SK-N-SH (cell line): Measurements from ENCODE around the gene MAMDC2. TPM values are rescaled to one million over a fixed set of nuclear protein-coding genes. Genes with fewer than 3 reads are reported as not detected.

Experiments used
- CTCF ChIA-PET: fragments of 300-600, 350-600 bp; formaldehyde crosslinking; extraction: SDS; loops from one replicate; lab custom pipeline; 2021; lab: Yijun Ruan, JAX
- POLR2A ChIA-PET: fragments of 350-600 bp; sonication (Branson Sonifier 250); formaldehyde crosslinking; extraction: SDS; loops from one replicate; lab custom pipeline; 2020; ENCODE audit warnings: antibody characterized with exemption, inconsistent platforms; lab: Yijun Ruan, JAX
- DNase-seq: peaks from one replicate; pipeline ENCODE4 v3.0.0; 2012
- H2AFZ ChIP-seq: fragments of 200-600 bp; sonication (generic); 2 replicates; pipeline ENCODE4 v1.8.1; 2016; ENCODE audit warnings: antibody characterized with exemption, mild to moderate bottlenecking, low read depth
- H3F3A ChIP-seq: fragments of 200-600 bp; sonication (generic); replicated peaks from 2 replicates; pipeline ENCODE3; 2016; ENCODE audit warnings: antibody characterized with exemption, mild to moderate bottlenecking; ENCODE audit not compliant: insufficient read depth
- H3K27ac ChIP-seq, 2 experiments: fragments of 200-500 bp in 1 of 2; fragments of 200-600 bp in 1 of 2; sonication (Bioruptor generic) in 1 of 2; sonication (generic), shearing (Covaris generic) in 1 of 2; 2 replicates each; pipeline versions ENCODE4 v1.5.1 to v1.6.1; 2014 to 2016; ENCODE audit warnings: low read depth in 2 of 2, inconsistent platforms in 1 of 2, low read length in 1 of 2, mild to moderate bottlenecking in 1 of 2, mixed read lengths in 1 of 2
- H3K27me3 ChIP-seq: fragments of 200-600 bp; sonication (generic), shearing (Covaris generic); 2 replicates; pipeline ENCODE4 v1.6.1; 2016; ENCODE audit warnings: mixed run types; ENCODE audit not compliant: insufficient read depth
- H3K36me3 ChIP-seq, 2 experiments: fragments of 200-500 bp in 1 of 2; fragments of 200-600 bp in 1 of 2; sonication (Bioruptor generic) in 1 of 2; sonication (generic) in 1 of 2; replicated peaks in 1 of 2; 2 replicates each; pipeline versions ENCODE3 to v1.5.1; 2014 to 2016; ENCODE audit warnings: low read length in 1 of 2, mild to moderate bottlenecking in 1 of 2; ENCODE audit not compliant: insufficient read depth in 2 of 2, control insufficient read depth in 1 of 2
- H3K4me1 ChIP-seq, 2 experiments: fragments of 200-500 bp in 1 of 2; fragments of 200-600 bp in 1 of 2; sonication (Bioruptor generic) in 1 of 2; sonication (generic), shearing (Covaris generic) in 1 of 2; 2 replicates each; pipeline versions ENCODE4 v1.5.1 to v1.6.1; 2014 to 2016; ENCODE audit warnings: low read depth in 1 of 2, low read length in 1 of 2, mixed run types in 1 of 2; ENCODE audit not compliant: insufficient read depth in 2 of 2, control insufficient read depth in 1 of 2
- H3K4me2 ChIP-seq: fragments of 200-600 bp; sonication (generic), shearing (Covaris generic); 2 replicates; pipeline ENCODE4 v1.6.1; 2017; ENCODE audit warnings: mixed run types
- H3K4me3 ChIP-seq, 2 experiments: fragments of 200-500 bp in 1 of 2; fragments of 200-600 bp in 1 of 2; sonication (Bioruptor generic) in 1 of 2; sonication (generic), shearing (Covaris generic) in 1 of 2; 2 replicates each; pipeline versions ENCODE4 v1.5.1 to v1.8.1; 2014 to 2016; ENCODE audit warnings: low read depth in 2 of 2, inconsistent platforms in 1 of 2, low read length in 1 of 2, mild to moderate bottlenecking in 1 of 2, mixed read lengths in 1 of 2, moderate library complexity in 1 of 2
- H3K79me2 ChIP-seq: fragments of 200-600 bp; sonication (generic); 2 replicates; pipeline ENCODE4 v1.8.1; 2017; ENCODE audit warnings: mild to moderate bottlenecking; ENCODE audit not compliant: insufficient read depth
- H3K9ac ChIP-seq: fragments of 200-600 bp; sonication (generic); 2 replicates; pipeline ENCODE4 v1.6.1; 2017; ENCODE audit warnings: mixed run types
- H3K9me2 ChIP-seq: fragments of 200-600 bp; sonication (generic); 2 replicates; pipeline ENCODE4 v1.6.1; 2017; ENCODE audit warnings: mixed run types
- H3K9me3 ChIP-seq: fragments of 200-600 bp; sonication (generic); 2 replicates; pipeline ENCODE4 v1.6.1; 2017; ENCODE audit warnings: mixed run types, mild to moderate bottlenecking, moderate library complexity
- H4K20me1 ChIP-seq: fragments of 200-600 bp; sonication (generic); 2 replicates; pipeline ENCODE4 v1.6.1; 2017; ENCODE audit warnings: mild to moderate bottlenecking, mixed run types; ENCODE audit not compliant: insufficient read depth
- CHD2 ChIP-seq: fragments of 150-350 bp; IDR thresholded peaks from 2 replicates; pipeline ENCODE4 v1.6.1; 2018; ENCODE audit warnings: low read length; ENCODE audit not compliant: partially characterized antibody
- ELF1 ChIP-seq: IDR thresholded peaks from 2 replicates; pipeline ENCODE4 v1.4.0; 2012
- EP300 ChIP-seq, 2 experiments: IDR thresholded peaks; 2 replicates each; pipeline versions ENCODE4 v1.4.0 to v1.6.1; 2012; ENCODE audit warnings: borderline replicate concordance in 1 of 2, low read depth in 1 of 2, low read length in 1 of 2
- FOSL2 ChIP-seq: IDR thresholded peaks from 2 replicates; pipeline ENCODE4 v1.4.0; 2012; ENCODE audit warnings: low read depth, mild to moderate bottlenecking, moderate library complexity, borderline replicate concordance
- FOXM1 ChIP-seq: IDR thresholded peaks from 2 replicates; pipeline ENCODE4 v1.4.0; 2012; ENCODE audit warnings: low read depth, mild to moderate bottlenecking
- JUND ChIP-seq: IDR thresholded peaks from 2 replicates; pipeline ENCODE4 v1.4.0; 2012
- MEF2A ChIP-seq: IDR thresholded peaks from 2 replicates; pipeline ENCODE4 v1.4.0; 2012; ENCODE audit warnings: low read depth, borderline replicate concordance
- NFIC ChIP-seq: IDR thresholded peaks from 2 replicates; pipeline ENCODE4 v1.4.0; 2012; ENCODE audit warnings: borderline replicate concordance
- RAD21 ChIP-seq: IDR thresholded peaks from 2 replicates; pipeline ENCODE4 v1.6.1; 2012; ENCODE audit warnings: mild to moderate bottlenecking, low read length
- RFX5 ChIP-seq: IDR thresholded peaks from 2 replicates; pipeline ENCODE4 v1.6.1; 2012; ENCODE audit warnings: mild to moderate bottlenecking, improper control_type of control experiment, low read length
- RXRA ChIP-seq: IDR thresholded peaks from 2 replicates; pipeline ENCODE4 v1.4.0; 2012; ENCODE audit warnings: low read depth, mild to moderate bottlenecking, borderline replicate concordance
- SIN3A ChIP-seq: IDR thresholded peaks from 2 replicates; pipeline ENCODE4 v1.6.1; 2012; ENCODE audit warnings: low read depth, mild to moderate bottlenecking, low read length, moderate library complexity, borderline replicate concordance
- SMC3 ChIP-seq: IDR thresholded peaks from 2 replicates; pipeline ENCODE4 v1.6.1; 2012; ENCODE audit warnings: low read depth, low read length, improper control_type of control experiment
- WGBS: methylation state at CpG from one replicate; pipeline ENCODE4 v1.1.6; 2017; ENCODE audit warnings: low lambda C conversion rate; 5-methylcytosine and 5-hydroxymethylcytosine counted together
- polyA plus RNA-seq, 3 experiments: library from polyadenylated mRNA; depleted of rRNA; stranded (reverse); fragments of >200 nt; gene quantifications; 2 replicates each; pipeline ENCODE4 v1.2.3, GENCODE V29; 2012
- TF ChIP-seq, protein P1 (sequence below): IDR thresholded peaks from 2 replicates; pipeline ENCODE4 v1.4.0; 2012; ENCODE audit warnings: low read depth
- TF ChIP-seq, protein P2 (sequence below): fragments of 200-600 bp; sonication (generic); IDR thresholded peaks from 2 replicates; pipeline ENCODE4 v1.6.1; 2017; ENCODE audit warnings: antibody characterized with exemption, mild to moderate bottlenecking, moderate library complexity
- TF ChIP-seq, protein P3 (sequence below): IDR thresholded peaks from 2 replicates; pipeline ENCODE4; 2012
- TF ChIP-seq, protein P4 (sequence below): IDR thresholded peaks from 2 replicates; pipeline ENCODE4 v1.4.0; 2012; ENCODE audit warnings: low read depth, borderline replicate concordance
- TF ChIP-seq, protein P5 (sequence below): fragments of 150-350 bp; IDR thresholded peaks from 2 replicates; pipeline ENCODE4 v1.6.1; 2016; ENCODE audit warnings: mild to moderate bottlenecking, low read depth, low read length
- TF ChIP-seq, protein P6 (sequence below): IDR thresholded peaks from 2 replicates; pipeline ENCODE4 v1.6.1; 2012; ENCODE audit warnings: mild to moderate bottlenecking, low read depth, low read length, moderate library complexity

Gene MAMDC2
- polyA plus RNA-seq, 1 of the 3 experiments (the other 2 are of a cell fraction) = not detected

DNA sequence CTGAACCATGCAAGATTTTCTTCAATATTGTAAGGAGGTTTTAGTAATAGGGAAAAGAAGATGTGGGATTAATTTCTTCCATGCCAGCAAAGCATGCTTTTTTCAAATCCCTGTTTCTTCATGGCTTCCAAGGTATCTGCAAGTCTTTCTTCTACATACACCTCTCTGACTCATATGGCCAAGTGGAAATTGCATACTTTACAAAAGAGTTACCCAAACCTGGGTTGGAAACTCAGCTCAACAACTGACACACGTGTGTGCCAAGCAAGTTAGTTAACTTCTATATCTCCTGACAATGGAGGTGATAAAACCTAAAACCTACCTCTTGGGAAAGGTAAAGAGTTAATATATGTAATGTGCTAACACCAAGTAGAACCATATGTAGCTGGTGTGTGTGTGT, 28.5 kb upstream of the MAMDC2 start:
- 50% methylated on average over 1 of the region's 1 CpG for WGBS
- DNase-seq = no peak
- TF ChIP-seq CHD2 = no peak
- no peak for TF ChIP-seq RAD21
- TF ChIP-seq, protein P1, sequence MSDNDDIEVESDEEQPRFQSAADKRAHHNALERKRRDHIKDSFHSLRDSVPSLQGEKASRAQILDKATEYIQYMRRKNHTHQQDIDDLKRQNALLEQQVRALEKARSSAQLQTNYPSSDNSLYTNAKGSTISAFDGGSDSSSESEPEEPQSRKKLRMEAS = no peak
- no peak for TF ChIP-seq RXRA
- TF ChIP-seq NFIC = no peak
- TF ChIP-seq RFX5 = no peak
- no peak for TF ChIP-seq EP300 (IDR thresholded peaks at IDR 0.05; ENCODE audit: borderline replicate concordance in 1 of 2, low read depth in 1 of 2, low read length in 1 of 2)
- TF ChIP-seq JUND = no peak
- TF ChIP-seq SMC3 = no peak
- no peak for TF ChIP-seq ELF1
- TF ChIP-seq, protein P2, sequence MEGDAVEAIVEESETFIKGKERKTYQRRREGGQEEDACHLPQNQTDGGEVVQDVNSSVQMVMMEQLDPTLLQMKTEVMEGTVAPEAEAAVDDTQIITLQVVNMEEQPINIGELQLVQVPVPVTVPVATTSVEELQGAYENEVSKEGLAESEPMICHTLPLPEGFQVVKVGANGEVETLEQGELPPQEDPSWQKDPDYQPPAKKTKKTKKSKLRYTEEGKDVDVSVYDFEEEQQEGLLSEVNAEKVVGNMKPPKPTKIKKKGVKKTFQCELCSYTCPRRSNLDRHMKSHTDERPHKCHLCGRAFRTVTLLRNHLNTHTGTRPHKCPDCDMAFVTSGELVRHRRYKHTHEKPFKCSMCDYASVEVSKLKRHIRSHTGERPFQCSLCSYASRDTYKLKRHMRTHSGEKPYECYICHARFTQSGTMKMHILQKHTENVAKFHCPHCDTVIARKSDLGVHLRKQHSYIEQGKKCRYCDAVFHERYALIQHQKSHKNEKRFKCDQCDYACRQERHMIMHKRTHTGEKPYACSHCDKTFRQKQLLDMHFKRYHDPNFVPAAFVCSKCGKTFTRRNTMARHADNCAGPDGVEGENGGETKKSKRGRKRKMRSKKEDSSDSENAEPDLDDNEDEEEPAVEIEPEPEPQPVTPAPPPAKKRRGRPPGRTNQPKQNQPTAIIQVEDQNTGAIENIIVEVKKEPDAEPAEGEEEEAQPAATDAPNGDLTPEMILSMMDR = no peak
- TF ChIP-seq, protein P3, sequence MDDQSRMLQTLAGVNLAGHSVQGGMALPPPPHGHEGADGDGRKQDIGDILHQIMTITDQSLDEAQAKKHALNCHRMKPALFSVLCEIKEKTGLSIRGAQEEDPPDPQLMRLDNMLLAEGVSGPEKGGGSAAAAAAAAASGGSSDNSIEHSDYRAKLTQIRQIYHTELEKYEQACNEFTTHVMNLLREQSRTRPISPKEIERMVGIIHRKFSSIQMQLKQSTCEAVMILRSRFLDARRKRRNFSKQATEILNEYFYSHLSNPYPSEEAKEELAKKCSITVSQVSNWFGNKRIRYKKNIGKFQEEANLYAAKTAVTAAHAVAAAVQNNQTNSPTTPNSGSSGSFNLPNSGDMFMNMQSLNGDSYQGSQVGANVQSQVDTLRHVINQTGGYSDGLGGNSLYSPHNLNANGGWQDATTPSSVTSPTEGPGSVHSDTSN = no peak
- TF ChIP-seq SIN3A = no peak
- TF ChIP-seq, protein P4, sequence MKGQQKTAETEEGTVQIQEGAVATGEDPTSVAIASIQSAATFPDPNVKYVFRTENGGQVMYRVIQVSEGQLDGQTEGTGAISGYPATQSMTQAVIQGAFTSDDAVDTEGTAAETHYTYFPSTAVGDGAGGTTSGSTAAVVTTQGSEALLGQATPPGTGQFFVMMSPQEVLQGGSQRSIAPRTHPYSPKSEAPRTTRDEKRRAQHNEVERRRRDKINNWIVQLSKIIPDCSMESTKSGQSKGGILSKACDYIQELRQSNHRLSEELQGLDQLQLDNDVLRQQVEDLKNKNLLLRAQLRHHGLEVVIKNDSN = no peak
- TF ChIP-seq MEF2A = no peak
- no peak for TF ChIP-seq FOXM1
- TF ChIP-seq, protein P5, sequence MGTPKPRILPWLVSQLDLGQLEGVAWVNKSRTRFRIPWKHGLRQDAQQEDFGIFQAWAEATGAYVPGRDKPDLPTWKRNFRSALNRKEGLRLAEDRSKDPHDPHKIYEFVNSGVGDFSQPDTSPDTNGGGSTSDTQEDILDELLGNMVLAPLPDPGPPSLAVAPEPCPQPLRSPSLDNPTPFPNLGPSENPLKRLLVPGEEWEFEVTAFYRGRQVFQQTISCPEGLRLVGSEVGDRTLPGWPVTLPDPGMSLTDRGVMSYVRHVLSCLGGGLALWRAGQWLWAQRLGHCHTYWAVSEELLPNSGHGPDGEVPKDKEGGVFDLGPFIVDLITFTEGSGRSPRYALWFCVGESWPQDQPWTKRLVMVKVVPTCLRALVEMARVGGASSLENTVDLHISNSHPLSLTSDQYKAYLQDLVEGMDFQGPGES = no peak
- no peak for TF ChIP-seq FOSL2
- TF ChIP-seq, protein P6, sequence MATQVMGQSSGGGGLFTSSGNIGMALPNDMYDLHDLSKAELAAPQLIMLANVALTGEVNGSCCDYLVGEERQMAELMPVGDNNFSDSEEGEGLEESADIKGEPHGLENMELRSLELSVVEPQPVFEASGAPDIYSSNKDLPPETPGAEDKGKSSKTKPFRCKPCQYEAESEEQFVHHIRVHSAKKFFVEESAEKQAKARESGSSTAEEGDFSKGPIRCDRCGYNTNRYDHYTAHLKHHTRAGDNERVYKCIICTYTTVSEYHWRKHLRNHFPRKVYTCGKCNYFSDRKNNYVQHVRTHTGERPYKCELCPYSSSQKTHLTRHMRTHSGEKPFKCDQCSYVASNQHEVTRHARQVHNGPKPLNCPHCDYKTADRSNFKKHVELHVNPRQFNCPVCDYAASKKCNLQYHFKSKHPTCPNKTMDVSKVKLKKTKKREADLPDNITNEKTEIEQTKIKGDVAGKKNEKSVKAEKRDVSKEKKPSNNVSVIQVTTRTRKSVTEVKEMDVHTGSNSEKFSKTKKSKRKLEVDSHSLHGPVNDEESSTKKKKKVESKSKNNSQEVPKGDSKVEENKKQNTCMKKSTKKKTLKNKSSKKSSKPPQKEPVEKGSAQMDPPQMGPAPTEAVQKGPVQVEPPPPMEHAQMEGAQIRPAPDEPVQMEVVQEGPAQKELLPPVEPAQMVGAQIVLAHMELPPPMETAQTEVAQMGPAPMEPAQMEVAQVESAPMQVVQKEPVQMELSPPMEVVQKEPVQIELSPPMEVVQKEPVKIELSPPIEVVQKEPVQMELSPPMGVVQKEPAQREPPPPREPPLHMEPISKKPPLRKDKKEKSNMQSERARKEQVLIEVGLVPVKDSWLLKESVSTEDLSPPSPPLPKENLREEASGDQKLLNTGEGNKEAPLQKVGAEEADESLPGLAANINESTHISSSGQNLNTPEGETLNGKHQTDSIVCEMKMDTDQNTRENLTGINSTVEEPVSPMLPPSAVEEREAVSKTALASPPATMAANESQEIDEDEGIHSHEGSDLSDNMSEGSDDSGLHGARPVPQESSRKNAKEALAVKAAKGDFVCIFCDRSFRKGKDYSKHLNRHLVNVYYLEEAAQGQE = no peak
- no peaks in the 10 kb centered on the region for H3K36me3 ChIP-seq
- H3F3A ChIP-seq = no peaks in the 10 kb centered on the region
- no peak overlapping the region for H3K4me2 ChIP-seq
- H3K27me3 ChIP-seq = no peaks in the 10 kb centered on the region
- no peaks in the 10 kb centered on the region for H3K79me2 ChIP-seq
- no peak overlapping the region for H3K9ac ChIP-seq
- ChIA-PET CTCF (interaction anchor here (1.4 kb wide), 1 partner anchor 97 kb away, joined by 3 read pairs; no protein-coding TSS in a partner anchor), POLR2A (no interaction called here)
- no peak overlapping the region for H3K27ac ChIP-seq
- no peak overlapping the region for H3K4me3 ChIP-seq
- no peaks in the 10 kb centered on the region for H4K20me1 ChIP-seq
- H2AFZ ChIP-seq = no peak overlapping the region
- H3K9me2 ChIP-seq = no peaks in the 10 kb centered on the region
- peaks cover 4 to 11% of the 10 kb centered on the region in 2 experiments; a peak in 1 of 4 replicates for H3K4me1 ChIP-seq
- H3K9me3 ChIP-seq = no peaks in the 10 kb centered on the region
